Effector memory CD4-positive, alpha-beta T cell (primary cell): ENCODE results near the gene MRPL41.
"Not testable (repeated sequence)": the region's sequence is repeated elsewhere in the genome, so short reads cannot be mapped to it uniquely, and the experiment has no call there.

Experiments
- DNase-seq, 3 donors: peaks; one replicate each; pipeline ENCODE4 v3.0.0-alpha.2; 2020
- H3K27ac ChIP-seq: 2 replicates; pipeline ENCODE4 v1.7.0; 2013; ENCODE audit warnings: mild to moderate bottlenecking, low read length, moderate library complexity; ENCODE audit not compliant: insufficient read depth, poor library complexity, severe bottlenecking
- H3K27me3 ChIP-seq: replicated peaks from 2 replicates; pipeline ENCODE4 v1.7.0; 2013; ENCODE audit warnings: mild to moderate bottlenecking, low read length; ENCODE audit not compliant: insufficient read depth, control insufficient read depth, poor library complexity, severe bottlenecking
- H3K36me3 ChIP-seq: 2 replicates; pipeline ENCODE4 v1.7.0; 2013; ENCODE audit warnings: mild to moderate bottlenecking, low read length, moderate library complexity; ENCODE audit not compliant: control insufficient read depth, insufficient read depth
- H3K4me1 ChIP-seq: 2 replicates; pipeline ENCODE4 v1.7.0; 2013; ENCODE audit warnings: low read length, mild to moderate bottlenecking; ENCODE audit not compliant: control insufficient read depth, insufficient read depth, poor library complexity, severe bottlenecking
- H3K4me3 ChIP-seq: 2 replicates; pipeline ENCODE4 v1.7.0; 2013; ENCODE audit warnings: low read length, low read depth, mild to moderate bottlenecking; ENCODE audit not compliant: insufficient read depth, poor library complexity, severe bottlenecking
- H3K9me3 ChIP-seq: 2 replicates; pipeline ENCODE4 v1.7.0; 2013; ENCODE audit warnings: mild to moderate bottlenecking, low read length, moderate library complexity; ENCODE audit not compliant: control insufficient read depth

Gene MRPL41

GRCh38 chr9:137552022-137552768, 516 bp downstream of the MRPL41 start:
- H3K36me3 ChIP-seq: peaks cover 4% of the 10 kb centered on the region
- peak overlapping the region; percentile 68 for H3K4me3 ChIP-seq
- H3K4me1 ChIP-seq: peaks cover 12% of the 10 kb centered on the region
- peak overlapping the region; percentile 70 for H3K27ac ChIP-seq
- DNase-seq: peak in 1 of 3 donors; percentile 3
- H3K9me3 ChIP-seq: no peaks in the 10 kb centered on the region
- H3K27me3 ChIP-seq: no peaks in the 10 kb centered on the region

- H3K9me3 ChIP-seq, H3K27ac ChIP-seq, H3K4me3 ChIP-seq, H3K27me3 ChIP-seq, DNase-seq: not testable (repeated sequence)
- Histone ChIP-seq H3K4me1 (peaks cover 12% of the 10 kb centered on the region), H3K36me3 (peaks cover 11% of the 10 kb centered on the region)
Measured at GRCh38 chr9:137553654-137554053, 2.0 kb downstream of the MRPL41 start.

- Histone ChIP-seq H3K27ac (no peak overlapping the region), H3K9me3 (no peaks in the 10 kb centered on the region), H3K27me3 (no peaks in the 10 kb centered on the region), H3K4me1 (peaks cover 12% of the 10 kb centered on the region), H3K4me3 (no peak overlapping the region), H3K36me3 (peaks cover 11% of the 10 kb centered on the region)
- no peak for DNase-seq
Measured at GRCh38 chr9:137554349-137554748, 2.7 kb downstream of the MRPL41 start.

GRCh38 chr9:137555179-137555578, 3.5 kb downstream of the MRPL41 start:
- H3K4me3 ChIP-seq: no peak overlapping the region
- peaks cover 16% of the 10 kb centered on the region for H3K36me3 ChIP-seq
- no peak for DNase-seq
- no peak overlapping the region for H3K27ac ChIP-seq
- no peaks in the 10 kb centered on the region for H3K27me3 ChIP-seq
- peaks cover 6% of the 10 kb centered on the region for H3K4me1 ChIP-seq
- H3K9me3 ChIP-seq: no peaks in the 10 kb centered on the region

GRCh38 chr9:137556069-137556838, 4.6 kb downstream of the MRPL41 start:
- DNase-seq: no peak
- peaks cover 4% of the 10 kb centered on the region for H3K4me1 ChIP-seq
- H3K27ac ChIP-seq: no peak overlapping the region
- no peaks in the 10 kb centered on the region for H3K27me3 ChIP-seq
- H3K4me3 ChIP-seq: no peak overlapping the region
- H3K36me3 ChIP-seq: peaks cover 16% of the 10 kb centered on the region
- no peaks in the 10 kb centered on the region for H3K9me3 ChIP-seq

- H3K4me1 ChIP-seq: no peaks in the 10 kb centered on the region
- H3K36me3 ChIP-seq: peaks cover 16% of the 10 kb centered on the region
- H3K27ac ChIP-seq: no peak overlapping the region
- DNase-seq: no peak
- H3K27me3 ChIP-seq: no peaks in the 10 kb centered on the region
- no peak overlapping the region for H3K4me3 ChIP-seq
- H3K9me3 ChIP-seq: no peaks in the 10 kb centered on the region
Measured at GRCh38 chr9:137558127-137558526, 6.4 kb downstream of the MRPL41 start.

GRCh38 chr9:137564134-137564533, 12.5 kb downstream of the MRPL41 start:
- H3K27me3 ChIP-seq: no peaks in the 10 kb centered on the region
- H3K36me3 ChIP-seq: peaks cover 21% of the 10 kb centered on the region
- no peak overlapping the region for H3K27ac ChIP-seq
- H3K4me1 ChIP-seq: no peaks in the 10 kb centered on the region
- DNase-seq: no peak
- H3K9me3 ChIP-seq: no peaks in the 10 kb centered on the region
- H3K4me3 ChIP-seq: no peak overlapping the region

GRCh38 chr9:137564817-137565411, 13.2 kb downstream of the MRPL41 start:
- DNase-seq: no peak
- Histone ChIP-seq H3K9me3 (no peaks in the 10 kb centered on the region), H3K4me3 (no peak overlapping the region), H3K4me1 (no peaks in the 10 kb centered on the region), H3K27ac (no peak overlapping the region), H3K27me3 (no peaks in the 10 kb centered on the region), H3K36me3 (peaks cover 18% of the 10 kb centered on the region)

GRCh38 chr9:137568445-137568844, 16.8 kb downstream of the MRPL41 start:
- not testable (repeated sequence) for H3K4me1 ChIP-seq, H3K27ac ChIP-seq, H3K4me3 ChIP-seq, DNase-seq, H3K9me3 ChIP-seq, H3K27me3 ChIP-seq
- peaks cover 20% of the 10 kb centered on the region for H3K36me3 ChIP-seq
